ENCODE data around the gene ACLY. TPM values are rescaled to one million over a fixed set of nuclear protein-coding genes. Genes with fewer than 3 reads are reported as not detected.

ACLY gene
- total and polyA plus RNA-seq, 2 of the 13 experiments (the other 11 are each of a cell fraction or from before 2014, with no cell fraction given) = 111 to 218 TPM

DNA sequence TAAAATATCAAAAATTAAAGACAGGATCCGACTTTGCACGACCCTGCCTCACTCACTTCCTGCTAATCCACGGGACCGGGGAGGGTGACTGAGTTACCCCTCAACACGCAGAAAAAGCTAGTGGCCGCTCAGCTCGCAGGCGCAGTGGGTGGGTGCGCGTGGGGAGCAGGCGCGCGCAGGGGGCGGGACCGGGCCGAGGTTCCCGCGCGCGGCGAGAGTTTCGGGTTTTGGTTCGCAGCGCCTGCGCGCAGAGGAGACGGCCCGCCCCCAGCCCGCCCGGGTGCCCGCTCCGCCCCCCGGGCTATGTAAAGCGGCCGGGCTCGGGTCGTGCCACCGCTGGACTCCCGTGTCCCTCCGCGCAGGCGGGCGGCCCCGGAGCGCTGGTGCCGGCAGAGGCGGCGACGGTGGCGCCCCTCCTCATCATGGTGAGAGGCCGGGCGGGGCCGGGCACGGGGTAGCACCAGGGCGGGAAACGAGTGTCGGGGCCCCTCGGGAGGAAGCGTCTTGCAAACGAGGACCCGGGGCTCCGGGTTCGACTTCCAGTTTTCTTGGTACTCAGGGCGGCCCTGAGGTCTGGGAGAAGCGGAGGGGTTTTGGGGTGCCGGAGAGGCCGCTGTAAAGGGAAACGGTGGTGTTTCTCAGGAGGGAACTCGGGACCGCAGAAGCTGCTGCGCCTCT is 47.9 kb upstream of the ACLY start, which contains the start of gene CNP (continued):
- TF ChIP-seq ZNF337 (CRISPR knock-in tag; IDR thresholded peaks at IDR 0.05; ENCODE audit: borderline replicate concordance, low read depth) (peak; percentile 97), KDM6A (CRISPR knock-in tag; IDR thresholded peaks at IDR 0.05; ENCODE audit: low read depth) (no peak), ZNF674 (CRISPR knock-in tag; IDR thresholded peaks at IDR 0.05; ENCODE audit: low read depth) (no peak), HMGA1 (CRISPR knock-in tag; conservative IDR thresholded peaks at IDR 0.05) (no peak), HDAC1 (CRISPR knock-in tag; IDR thresholded peaks at IDR 0.05) (peak; percentile 77), DNMT3B (CRISPR knock-in tag; conservative IDR thresholded peaks at IDR 0.05) (peak; percentile 73; the same call in 1 of the 2 replicates), ZNF260 (CRISPR knock-in tag; IDR thresholded peaks at IDR 0.05; ENCODE audit: borderline replicate concordance, low read depth) (no peak), ZFY (CRISPR knock-in tag; IDR thresholded peaks at IDR 0.05) (peak; percentile 84; the same call in 1 of the 2 replicates), ZNF24 (IDR thresholded peaks at IDR 0.05) (no peak; the same call in 1 of the 2 replicates), FLYWCH1 (CRISPR knock-in tag; IDR thresholded peaks at IDR 0.05) (no peak), KDM3A (CRISPR knock-in tag; IDR thresholded peaks at IDR 0.05; ENCODE audit: low read depth) (peak; percentile 82), POLR2G (IDR thresholded peaks at IDR 0.05; ENCODE audit: low read depth, low read length) (peak; percentile 91), ZNF138 (CRISPR knock-in tag; IDR thresholded peaks at IDR 0.05; ENCODE audit: low read depth) (no peak; the same call in 1 of the 2 replicates), ZNF562 (CRISPR knock-in tag; IDR thresholded peaks at IDR 0.05; ENCODE audit: borderline replicate concordance) (no peak), ZNF747 (CRISPR knock-in tag; IDR thresholded peaks at IDR 0.05; ENCODE audit: borderline replicate concordance) (no peak), ZBTB42 (CRISPR knock-in tag; IDR thresholded peaks at IDR 0.05) (no peak)
- TF ChIP-seq, protein P1, sequence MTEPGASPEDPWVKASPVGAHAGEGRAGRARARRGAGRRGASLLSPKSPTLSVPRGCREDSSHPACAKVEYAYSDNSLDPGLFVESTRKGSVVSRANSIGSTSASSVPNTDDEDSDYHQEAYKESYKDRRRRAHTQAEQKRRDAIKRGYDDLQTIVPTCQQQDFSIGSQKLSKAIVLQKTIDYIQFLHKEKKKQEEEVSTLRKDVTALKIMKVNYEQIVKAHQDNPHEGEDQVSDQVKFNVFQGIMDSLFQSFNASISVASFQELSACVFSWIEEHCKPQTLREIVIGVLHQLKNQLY (CRISPR knock-in tag; IDR thresholded peaks at IDR 0.05) = no peak
- TF ChIP-seq, protein P2, sequence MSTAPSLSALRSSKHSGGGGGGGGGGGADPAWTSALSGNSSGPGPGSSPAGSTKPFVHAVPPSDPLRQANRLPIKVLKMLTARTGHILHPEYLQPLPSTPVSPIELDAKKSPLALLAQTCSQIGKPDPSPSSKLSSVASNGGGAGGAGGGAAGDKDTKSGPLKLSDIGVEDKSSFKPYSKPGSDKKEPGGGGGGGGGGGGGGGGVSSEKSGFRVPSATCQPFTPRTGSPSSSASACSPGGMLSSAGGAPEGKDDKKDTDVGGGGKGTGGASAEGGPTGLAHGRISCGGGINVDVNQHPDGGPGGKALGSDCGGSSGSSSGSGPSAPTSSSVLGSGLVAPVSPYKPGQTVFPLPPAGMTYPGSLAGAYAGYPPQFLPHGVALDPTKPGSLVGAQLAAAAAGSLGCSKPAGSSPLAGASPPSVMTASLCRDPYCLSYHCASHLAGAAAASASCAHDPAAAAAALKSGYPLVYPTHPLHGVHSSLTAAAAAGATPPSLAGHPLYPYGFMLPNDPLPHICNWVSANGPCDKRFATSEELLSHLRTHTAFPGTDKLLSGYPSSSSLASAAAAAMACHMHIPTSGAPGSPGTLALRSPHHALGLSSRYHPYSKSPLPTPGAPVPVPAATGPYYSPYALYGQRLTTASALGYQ (CRISPR knock-in tag; IDR thresholded peaks at IDR 0.05) = peak; percentile 64; the same call in 1 of the 2 replicates
- TF ChIP-seq, protein P3, sequence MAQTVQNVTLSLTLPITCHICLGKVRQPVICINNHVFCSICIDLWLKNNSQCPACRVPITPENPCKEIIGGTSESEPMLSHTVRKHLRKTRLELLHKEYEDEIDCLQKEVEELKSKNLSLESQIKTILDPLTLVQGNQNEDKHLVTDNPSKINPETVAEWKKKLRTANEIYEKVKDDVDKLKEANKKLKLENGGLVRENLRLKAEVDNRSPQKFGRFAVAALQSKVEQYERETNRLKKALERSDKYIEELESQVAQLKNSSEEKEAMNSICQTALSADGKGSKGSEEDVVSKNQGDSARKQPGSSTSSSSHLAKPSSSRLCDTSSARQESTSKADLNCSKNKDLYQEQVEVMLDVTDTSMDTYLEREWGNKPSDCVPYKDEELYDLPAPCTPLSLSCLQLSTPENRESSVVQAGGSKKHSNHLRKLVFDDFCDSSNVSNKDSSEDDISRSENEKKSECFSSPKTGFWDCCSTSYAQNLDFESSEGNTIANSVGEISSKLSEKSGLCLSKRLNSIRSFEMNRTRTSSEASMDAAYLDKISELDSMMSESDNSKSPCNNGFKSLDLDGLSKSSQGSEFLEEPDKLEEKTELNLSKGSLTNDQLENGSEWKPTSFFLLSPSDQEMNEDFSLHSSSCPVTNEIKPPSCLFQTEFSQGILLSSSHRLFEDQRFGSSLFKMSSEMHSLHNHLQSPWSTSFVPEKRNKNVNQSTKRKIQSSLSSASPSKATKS (CRISPR knock-in tag; IDR thresholded peaks at IDR 0.05) = no peak
- TF ChIP-seq, protein P4, sequence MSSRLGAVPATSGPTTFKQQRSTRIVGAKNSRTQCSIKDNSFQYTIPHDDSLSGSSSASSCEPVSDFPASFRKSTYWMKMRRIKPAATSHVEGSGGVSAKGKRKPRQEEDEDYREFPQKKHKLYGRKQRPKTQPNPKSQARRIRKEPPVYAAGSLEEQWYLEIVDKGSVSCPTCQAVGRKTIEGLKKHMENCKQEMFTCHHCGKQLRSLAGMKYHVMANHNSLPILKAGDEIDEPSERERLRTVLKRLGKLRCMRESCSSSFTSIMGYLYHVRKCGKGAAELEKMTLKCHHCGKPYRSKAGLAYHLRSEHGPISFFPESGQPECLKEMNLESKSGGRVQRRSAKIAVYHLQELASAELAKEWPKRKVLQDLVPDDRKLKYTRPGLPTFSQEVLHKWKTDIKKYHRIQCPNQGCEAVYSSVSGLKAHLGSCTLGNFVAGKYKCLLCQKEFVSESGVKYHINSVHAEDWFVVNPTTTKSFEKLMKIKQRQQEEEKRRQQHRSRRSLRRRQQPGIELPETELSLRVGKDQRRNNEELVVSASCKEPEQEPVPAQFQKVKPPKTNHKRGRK (CRISPR knock-in tag; IDR thresholded peaks at IDR 0.05) = no peak
- TF ChIP-seq, protein P5, sequence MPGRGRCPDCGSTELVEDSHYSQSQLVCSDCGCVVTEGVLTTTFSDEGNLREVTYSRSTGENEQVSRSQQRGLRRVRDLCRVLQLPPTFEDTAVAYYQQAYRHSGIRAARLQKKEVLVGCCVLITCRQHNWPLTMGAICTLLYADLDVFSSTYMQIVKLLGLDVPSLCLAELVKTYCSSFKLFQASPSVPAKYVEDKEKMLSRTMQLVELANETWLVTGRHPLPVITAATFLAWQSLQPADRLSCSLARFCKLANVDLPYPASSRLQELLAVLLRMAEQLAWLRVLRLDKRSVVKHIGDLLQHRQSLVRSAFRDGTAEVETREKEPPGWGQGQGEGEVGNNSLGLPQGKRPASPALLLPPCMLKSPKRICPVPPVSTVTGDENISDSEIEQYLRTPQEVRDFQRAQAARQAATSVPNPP (CRISPR knock-in tag; IDR thresholded peaks at IDR 0.05) = 0 out of 2 replicates have a peak, but pooled peaks have one; percentile 26

All from HepG2 (cell line).